B cell (primary cell): ENCODE results near the gene GPR37. TPM values are rescaled to one million over a fixed set of nuclear protein-coding genes. Genes with fewer than 3 reads are reported as not detected.

Experiments used
- ATAC-seq: fragments of 200-7000 bp; cut with Tn5 transposase; one replicate; pipeline ENCODE4 v1.10.0; 2021; ENCODE audit warnings: low read depth, mild to moderate bottlenecking, moderate number of reproducible peaks, moderate library complexity
- CTCF ChIA-PET: fragments of 350-600 bp; sonication (Branson Sonifier 250); formaldehyde crosslinking; loops from one replicate; lab custom pipeline; 2021; ENCODE audit warnings: antibody characterized with exemption, inconsistent platforms; lab: Charles Lee
- POLR2A ChIA-PET: fragments of 350-600 bp; sonication (Branson Sonifier 250); formaldehyde crosslinking; loops from one replicate; lab custom pipeline; 2021; ENCODE audit warnings: antibody characterized with exemption; lab: Charles Lee
- DNase-seq: peaks from one replicate; pipeline ENCODE4 v3.0.0; 2013
- H2AFZ ChIP-seq: 2 replicates; pipeline ENCODE4 v1.6.1; 2012; ENCODE audit warnings: mild to moderate bottlenecking, low read depth, low read length; ENCODE audit not compliant: insufficient read depth, poor library complexity, severe bottlenecking
- H3K27ac ChIP-seq, 2 donors: 1 replicate in 1 of 2; 2 replicates in 1 of 2; pipeline ENCODE4 v1.5.1; 2012 to 2013; ENCODE audit warnings: low read length in 2 of 2, mild to moderate bottlenecking in 2 of 2, moderate library complexity in 1 of 2
- H3K27me3 ChIP-seq, 4 experiments: fragments of 200-600 bp in 1 of 4; sonication (generic) in 1 of 4; replicated peaks in 1 of 4; 1 replicate in 2 of 4; 2 replicates in 2 of 4; pipeline versions ENCODE4 v1.6.1 to v1.7.0; 2013 to 2016; ENCODE audit warnings: low read length in 3 of 4, mild to moderate bottlenecking in 2 of 4, mixed read lengths in 1 of 4, moderate library complexity in 1 of 4; ENCODE audit not compliant: insufficient read depth in 4 of 4, control insufficient read depth in 3 of 4; ENCODE audit errors: control extremely low read depth in 1 of 4
- H3K36me3 ChIP-seq, 2 experiments: replicated peaks in 1 of 2; 1 replicate in 1 of 2; 2 replicates in 1 of 2; pipeline versions ENCODE4 v1.6.1 to v1.7.1; 2013; ENCODE audit warnings: low read length in 1 of 2; ENCODE audit not compliant: insufficient read depth in 2 of 2, control insufficient read depth in 1 of 2; ENCODE audit errors: control extremely low read depth in 1 of 2, extremely low read depth in 1 of 2
- H3K4me1 ChIP-seq, 2 donors: fragments of 200-600 bp in 1 of 2; sonication (generic) in 1 of 2; 1 replicate in 1 of 2; 2 replicates in 1 of 2; pipeline versions ENCODE4 v1.5.1 to v1.6.1; 2013 to 2017; ENCODE audit warnings: low read length in 2 of 2; ENCODE audit not compliant: control insufficient read depth in 2 of 2, insufficient read depth in 2 of 2
- H3K4me2 ChIP-seq: replicated peaks from 2 replicates; pipeline ENCODE3; 2012; ENCODE audit warnings: mild to moderate bottlenecking, low read depth, low read length; ENCODE audit not compliant: poor library complexity, severe bottlenecking
- H3K4me3 ChIP-seq, 5 experiments: fragments of 200-600 bp in 1 of 5; sonication (generic) in 1 of 5; 1 replicate in 3 of 5; 2 replicates in 2 of 5; pipeline versions ENCODE4 v1.5.1 to v1.7.0; 2011 to 2016; ENCODE audit warnings: low read length in 4 of 5, mild to moderate bottlenecking in 4 of 5, low read depth in 2 of 5, control low read depth in 1 of 5, moderate library complexity in 1 of 5; ENCODE audit not compliant: insufficient read depth in 1 of 5; ENCODE audit errors: control extremely low read depth in 1 of 5, extremely low read depth in 1 of 5
- H3K79me2 ChIP-seq: fragments of 200-600 bp; sonication (generic); one replicate; pipeline ENCODE4 v1.6.0; 2016; ENCODE audit warnings: low read length; ENCODE audit not compliant: control insufficient read depth, insufficient read depth
- H3K9ac ChIP-seq: fragments of 200-600 bp; sonication (generic); 2 replicates; pipeline ENCODE4 v1.6.1; 2017; ENCODE audit warnings: mild to moderate bottlenecking, low read length, moderate library complexity
- H3K9me3 ChIP-seq, 3 donors: one replicate each; pipeline versions ENCODE4 v1.6.1 to v1.7.1; 2013; ENCODE audit warnings: low read length in 2 of 3; ENCODE audit not compliant: control insufficient read depth in 2 of 3, insufficient read depth in 1 of 3; ENCODE audit errors: control extremely low read depth in 1 of 3
- H4K20me1 ChIP-seq: 2 replicates; pipeline ENCODE4 v1.6.0; 2012; ENCODE audit warnings: mild to moderate bottlenecking, low read length; ENCODE audit not compliant: insufficient read depth, control insufficient read depth, poor library complexity, severe bottlenecking
- H3K27ac Mint-ChIP-seq: one replicate; pipeline ENCODE4 v1.8.0; 2021; ENCODE audit warnings: mixed read lengths
- H3K27me3 Mint-ChIP-seq: one replicate; pipeline ENCODE4 v1.8.0; 2021; ENCODE audit warnings: mixed read lengths
- H3K4me1 Mint-ChIP-seq: one replicate; pipeline ENCODE4 v1.8.0; 2021; ENCODE audit warnings: mixed read lengths
- H3K4me3 Mint-ChIP-seq: one replicate; pipeline ENCODE4 v1.8.0; 2021; ENCODE audit warnings: mixed read lengths
- H3K9me3 Mint-ChIP-seq: one replicate; pipeline ENCODE4 v1.8.0; 2022; ENCODE audit warnings: mixed read lengths; ENCODE audit not compliant: insufficient read depth
- EZH2 ChIP-seq: IDR thresholded peaks from 2 replicates; pipeline ENCODE4 v1.6.1; 2012; ENCODE audit warnings: borderline replicate concordance, low read depth, mild to moderate bottlenecking, moderate library complexity, low read length; ENCODE audit not compliant: insufficient read depth, poor library complexity, severe bottlenecking
- WGBS: methylation state at CpG from one replicate; pipeline ENCODE4 v1.1.5; 2013; ENCODE audit warnings: missing lambda C conversion rate; ENCODE audit not compliant: insufficient coverage; 5-methylcytosine and 5-hydroxymethylcytosine counted together
- intact Hi-C: fragments of 100-400 bp; cut with micrococcal nuclease; formaldehyde crosslinking; loops from one replicate; pipeline ENCODE4 v1.10.0; 2022
- polyA plus RNA-seq: library from polyadenylated mRNA; depleted of rRNA; stranded (reverse); fragments of >200 nt; gene quantifications from 2 replicates; pipeline ENCODE4 v1.2.3, GENCODE V29; 2012
- total RNA-seq, 2 donors: library from RNA; stranded (reverse); fragments of 120-200 nt in 1 of 2; gene quantifications; 1 replicate in 1 of 2; 2 replicates in 1 of 2; pipeline versions ENCODE4 v1.2.3 to v1.2.4, GENCODE V29; 2013 to 2022
- TF ChIP-seq, protein P1 (sequence below): fragments of 200-600 bp; IDR thresholded peaks from one replicate; pipeline ENCODE4 v1.8.0; 2022; ENCODE audit warnings: antibody characterized with exemption, mild to moderate bottlenecking

GPR37 gene
- total and polyA plus RNA-seq, 2 donors (not counting 1 experiment from before 2014, with no cell fraction given) = not detected

DNA sequence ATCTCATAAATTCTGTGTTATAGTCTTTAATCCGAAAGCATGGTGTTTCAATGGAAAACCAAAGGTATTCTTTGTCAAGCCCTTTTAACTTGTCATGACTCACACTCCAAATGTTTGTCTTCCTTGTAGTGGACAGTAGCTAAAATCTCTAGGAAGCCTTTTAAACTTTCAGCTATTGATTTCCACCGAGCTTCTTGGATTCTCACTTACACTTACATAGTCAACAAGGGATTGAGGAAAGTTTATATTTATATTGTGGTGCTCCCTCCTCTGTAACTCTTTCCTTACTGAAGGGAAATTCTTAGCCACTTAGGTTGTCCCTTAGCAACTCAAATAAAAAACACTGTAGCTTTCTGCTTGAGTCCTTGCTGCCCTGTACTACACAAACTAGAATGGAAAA, 31.2 kb upstream of the GPR37 start:
- H3K4me1 ChIP-seq = no peaks in the 10 kb centered on the region
- no peak overlapping the region for H3K27ac ChIP-seq
- H3K36me3 ChIP-seq = no peaks in the 10 kb centered on the region
- no peaks in the 10 kb centered on the region for H3K4me1 Mint-ChIP-seq
- H4K20me1 ChIP-seq = no peaks in the 10 kb centered on the region
- DNase-seq (no peak), ATAC-seq (no peak)
- TF ChIP-seq, protein P1, sequence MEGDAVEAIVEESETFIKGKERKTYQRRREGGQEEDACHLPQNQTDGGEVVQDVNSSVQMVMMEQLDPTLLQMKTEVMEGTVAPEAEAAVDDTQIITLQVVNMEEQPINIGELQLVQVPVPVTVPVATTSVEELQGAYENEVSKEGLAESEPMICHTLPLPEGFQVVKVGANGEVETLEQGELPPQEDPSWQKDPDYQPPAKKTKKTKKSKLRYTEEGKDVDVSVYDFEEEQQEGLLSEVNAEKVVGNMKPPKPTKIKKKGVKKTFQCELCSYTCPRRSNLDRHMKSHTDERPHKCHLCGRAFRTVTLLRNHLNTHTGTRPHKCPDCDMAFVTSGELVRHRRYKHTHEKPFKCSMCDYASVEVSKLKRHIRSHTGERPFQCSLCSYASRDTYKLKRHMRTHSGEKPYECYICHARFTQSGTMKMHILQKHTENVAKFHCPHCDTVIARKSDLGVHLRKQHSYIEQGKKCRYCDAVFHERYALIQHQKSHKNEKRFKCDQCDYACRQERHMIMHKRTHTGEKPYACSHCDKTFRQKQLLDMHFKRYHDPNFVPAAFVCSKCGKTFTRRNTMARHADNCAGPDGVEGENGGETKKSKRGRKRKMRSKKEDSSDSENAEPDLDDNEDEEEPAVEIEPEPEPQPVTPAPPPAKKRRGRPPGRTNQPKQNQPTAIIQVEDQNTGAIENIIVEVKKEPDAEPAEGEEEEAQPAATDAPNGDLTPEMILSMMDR = no peak
- no peak for TF ChIP-seq EZH2
- intact Hi-C loops = no loop called here
- H3K4me3 ChIP-seq = no peak overlapping the region
- CTCF ChIA-PET = no interaction called here
- no peak overlapping the region for H3K9ac ChIP-seq
- H3K27me3 ChIP-seq = no peaks in the 10 kb centered on the region
- peaks cover 2% of the 10 kb centered on the region for H3K9me3 Mint-ChIP-seq
- H3K27ac Mint-ChIP-seq = no peak overlapping the region
- WGBS = no CpG with 5 or more reads among the region's 2 CpGs
- no peak overlapping the region for H2AFZ ChIP-seq
- no peaks in the 10 kb centered on the region for H3K79me2 ChIP-seq
- H3K27me3 Mint-ChIP-seq = peaks cover 8% of the 10 kb centered on the region
- no peak overlapping the region for H3K4me3 Mint-ChIP-seq
- POLR2A ChIA-PET = no interaction called here
- no peak overlapping the region for H3K4me2 ChIP-seq
- no peaks in the 10 kb centered on the region for H3K9me3 ChIP-seq

DNA sequence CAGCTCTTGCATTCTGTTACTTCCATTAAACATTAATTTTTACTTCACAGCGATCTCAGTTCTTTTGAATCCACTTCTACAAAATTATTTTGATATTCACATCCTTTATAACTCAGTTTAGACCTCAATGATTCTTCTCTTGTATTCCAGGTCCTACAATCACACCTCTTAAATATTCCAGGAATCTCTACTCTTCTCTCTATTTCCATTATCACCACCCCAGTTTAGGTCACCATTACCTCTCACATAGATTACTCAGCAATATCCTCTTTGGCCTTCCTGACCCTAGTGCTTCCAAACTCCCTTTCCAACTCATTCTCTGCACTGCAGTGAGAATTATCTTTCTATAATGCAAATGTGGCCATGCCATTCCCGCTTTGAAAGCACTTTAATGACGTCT, 27.1 kb upstream of the GPR37 start:
- ChIA-PET POLR2A (no interaction called here), CTCF (no interaction called here)
- H3K27me3 Mint-ChIP-seq = peaks cover 12% of the 10 kb centered on the region
- no peak overlapping the region for H3K27ac ChIP-seq
- no peaks in the 10 kb centered on the region for H4K20me1 ChIP-seq
- ATAC-seq = no peak
- no peak overlapping the region for H3K27ac Mint-ChIP-seq
- intact Hi-C loops = no loop called here
- no peak overlapping the region for H3K4me2 ChIP-seq
- H3K9me3 ChIP-seq = no peaks in the 10 kb centered on the region
- no peaks in the 10 kb centered on the region for H3K27me3 ChIP-seq
- TF ChIP-seq EZH2 = no peak
- TF ChIP-seq, protein P1 = no peak
- H3K9ac ChIP-seq = no peak overlapping the region
- H3K36me3 ChIP-seq = no peaks in the 10 kb centered on the region
- H3K4me1 Mint-ChIP-seq = no peaks in the 10 kb centered on the region
- 60% methylated on average over 1 of the region's 3 CpGs for WGBS
- no peaks in the 10 kb centered on the region for H3K79me2 ChIP-seq
- peaks cover 2% of the 10 kb centered on the region for H3K9me3 Mint-ChIP-seq
- no peaks in the 10 kb centered on the region for H3K4me1 ChIP-seq
- H3K4me3 Mint-ChIP-seq = no peak overlapping the region
- no peak overlapping the region for H3K4me3 ChIP-seq
- H2AFZ ChIP-seq = no peak overlapping the region
- no peak for DNase-seq
